K562 (cell line): ENCODE data around the gene PLA2G3. TPM values are rescaled to one million over a fixed set of nuclear protein-coding genes. Genes with fewer than 3 reads are reported as not detected.
A peak's percentile ranks its signal among the peaks of the same experiment; 100 is the strongest.

Experiments used
- GABPA ChIP-seq: fragments of 200-800 bp; sonication (Bioruptor generic); conservative IDR thresholded peaks from 2 replicates; pipeline ENCODE4 v1.6.1; 2016; ENCODE audit warnings: low read depth, missing genetic modification characterization, missing compliant biosample characterization
- ZNF518B ChIP-seq: fragments of 250-450 bp; sonication (Bioruptor Pico); IDR thresholded peaks from 2 replicates; pipeline ENCODE4 v1.5.0; 2021; ENCODE audit warnings: mild to moderate bottlenecking, moderate library complexity
- microRNA counts: library from miRNA; unstranded; fragments of <30 nt; microRNA quantifications from one replicate; lab custom pipeline; 2016
- microRNA-seq: library from miRNA; unstranded; fragments of <30 nt; microRNA quantifications from one replicate; pipeline ENCODE4, GENCODE V29; 2018; ENCODE audit warnings: borderline microRNAs expressed
- polyA plus RNA-seq, 8 experiments: library from polyadenylated mRNA; depleted of rRNA in 4 of 8; stranded (reverse) in 5 of 8; unstranded in 3 of 8; fragments of >200 nt; fragmentation: Nextera tagmentation in 2 of 8; fragmentation: Illumina TruSeq in 1 of 8; extraction: Ambion mirVana in 2 of 8; extraction: Trizol in 1 of 8; gene quantifications; 2 replicates each; pipeline versions ENCODE4 v1.2.1 to v1.2.3, GENCODE V29; 2011 to 2014; ENCODE audit warnings: inconsistent platforms in 1 of 8, missing spikeins in 1 of 8
- small RNA-seq: library from RNA; depleted of rRNA; stranded (forward); fragments of <200 nt; gene quantifications from one replicate; pipeline ENCODE3, GENCODE V24; 2014
- total RNA-seq, 7 experiments: library from RNA; depleted of rRNA in 6 of 7; stranded (reverse); fragments of >200 nt in 6 of 7; fragmentation: Illumina TruSeq in 2 of 7; extraction: Trizol in 2 of 7; gene quantifications; 2 replicates each; pipeline versions ENCODE4 v1.2.1 to v1.2.3, GENCODE V29; 2011 to 2021; ENCODE audit warnings: low replicate concordance in 1 of 7

PLA2G3 gene
- total and polyA plus RNA-seq, 9 of the 15 experiments (the other 6 are each of a cell fraction or from before 2014, with no cell fraction given), result 0.18 to 1.4 (median 0.64) TPM

- TF ChIP-seq ZNF518B (CRISPR knock-in tag) (no peak), GABPA (tag) (peak; percentile 58)
Observed at GRCh38 chr22:31084811-31085492, 55.4 kb downstream of the PLA2G3 start (continued).

MicroRNA genes within 50 kb of the gene (microRNA counts, 767-probe panel; counts per million panel counts)
- 1,510 counts per million, percentile 37 among the panel's probes with 10 or more counts for microRNA hsa-miR-3928 (lab: Ali Mortazavi, UCI)

Small RNA genes within 50 kb of the gene (microRNA-seq; reads per million reads assigned to microRNA genes)
- 0.91 reads per million, percentile 4 among the genes with 10 or more reads in this experiment for gene MIR3928

Small RNA genes within 50 kb of the gene (small RNA-seq; reads per million reads assigned to genes)
- gene MIR3928, result 0.92 reads per million, percentile 54 among the genes with 10 or more reads in this experiment

Other genes with a start within 250 kb of the PLA2G3 start
Only the 7 nearest of the 9 such genes appear.
- 33.8 and 42.2 TPM in 2 replicates for gene TUG1, start 171.2 kb downstream of the PLA2G3 start, total RNA-seq (2014; rRNA removed)
- 58.8 and 60.5 TPM in 2 replicates for gene TUG1, start 171.2 kb downstream of the PLA2G3 start, total RNA-seq (2014; rRNA removed; fragmentation: Illumina TruSeq; extraction: Trizol)
- gene TUG1, start 171.2 kb downstream of the PLA2G3 start, total RNA-seq (2015; rRNA removed; fragmentation: Illumina TruSeq; extraction: Trizol), result 65.0 and 71.0 TPM in 2 replicates
- 50.0 and 58.9 TPM in 2 replicates for gene TUG1, start 171.2 kb downstream of the PLA2G3 start, total RNA-seq (2021)
- gene TUG1, start 171.2 kb downstream of the PLA2G3 start, polyA plus RNA-seq (2011; rRNA removed), result 113 and 132 TPM in 2 replicates
- gene TUG1, start 171.2 kb downstream of the PLA2G3 start, polyA plus RNA-seq (2014; fragmentation: Illumina TruSeq; extraction: Trizol), result 87.8 and 115 TPM in 2 replicates
- 10 to 100 TPM; 24.7 to 25.0 TPM for gene TUG1, start 171.2 kb downstream of the PLA2G3 start, polyA plus RNA-seq (2014; fragmentation: Nextera tagmentation; extraction: Ambion mirVana)
- gene TUG1, start 171.2 kb downstream of the PLA2G3 start, polyA plus RNA-seq (2014; rRNA removed), result 59.9 and 61.8 TPM in 2 replicates
- 17.8 and 22.3 TPM in 2 replicates for gene SMTN, start 59.2 kb downstream of the PLA2G3 start, total RNA-seq (2014; rRNA removed)
- gene SMTN, start 59.2 kb downstream of the PLA2G3 start, total RNA-seq (2014; rRNA removed; fragmentation: Illumina TruSeq; extraction: Trizol), result 8.8 and 11.1 TPM in 2 replicates
- gene SMTN, start 59.2 kb downstream of the PLA2G3 start, total RNA-seq (2015; rRNA removed; fragmentation: Illumina TruSeq; extraction: Trizol), result 16.0 and 16.1 TPM in 2 replicates
- 39.9 and 41.1 TPM in 2 replicates for gene SMTN, start 59.2 kb downstream of the PLA2G3 start, total RNA-seq (2021)
- gene SMTN, start 59.2 kb downstream of the PLA2G3 start, polyA plus RNA-seq (2011; rRNA removed), result 7.7 and 13.7 TPM in 2 replicates
- gene SMTN, start 59.2 kb downstream of the PLA2G3 start, polyA plus RNA-seq (2014; fragmentation: Illumina TruSeq; extraction: Trizol), result 17.6 and 28.4 TPM in 2 replicates
- 1 to 10 TPM; 2.5 to 3.4 TPM for gene SMTN, start 59.2 kb downstream of the PLA2G3 start, polyA plus RNA-seq (2014; fragmentation: Nextera tagmentation; extraction: Ambion mirVana)
- gene SMTN, start 59.2 kb downstream of the PLA2G3 start, polyA plus RNA-seq (2014; rRNA removed), result 20.6 and 25.5 TPM in 2 replicates
- gene SELENOM, start 32.9 kb downstream of the PLA2G3 start, total RNA-seq (2014; rRNA removed), result 6.9 and 10.8 TPM in 2 replicates
- gene SELENOM, start 32.9 kb downstream of the PLA2G3 start, total RNA-seq (2014; rRNA removed; fragmentation: Illumina TruSeq; extraction: Trizol), result 1.2 and 1.8 TPM in 2 replicates
- gene SELENOM, start 32.9 kb downstream of the PLA2G3 start, total RNA-seq (2015; rRNA removed; fragmentation: Illumina TruSeq; extraction: Trizol), result 3.7 and 4.1 TPM in 2 replicates
- 8.5 and 10.9 TPM in 2 replicates for gene SELENOM, start 32.9 kb downstream of the PLA2G3 start, total RNA-seq (2021)
- 4.2 and 7.1 TPM in 2 replicates for gene SELENOM, start 32.9 kb downstream of the PLA2G3 start, polyA plus RNA-seq (2011; rRNA removed)
- gene SELENOM, start 32.9 kb downstream of the PLA2G3 start, polyA plus RNA-seq (2014; fragmentation: Illumina TruSeq; extraction: Trizol), result 2.8 and 5.8 TPM in 2 replicates
- gene SELENOM, start 32.9 kb downstream of the PLA2G3 start, polyA plus RNA-seq (2014; fragmentation: Nextera tagmentation; extraction: Ambion mirVana), result 1 to 10 TPM; 1.2 to 2.9 TPM
- gene SELENOM, start 32.9 kb downstream of the PLA2G3 start, polyA plus RNA-seq (2014; rRNA removed), result 10.0 and 10.6 TPM in 2 replicates
- 5.9 and 6.4 TPM in 2 replicates for gene INPP5J, start 17.5 kb downstream of the PLA2G3 start, total RNA-seq (2014; rRNA removed)
- 1.9 and 2.7 TPM in 2 replicates for gene INPP5J, start 17.5 kb downstream of the PLA2G3 start, total RNA-seq (2014; rRNA removed; fragmentation: Illumina TruSeq; extraction: Trizol)
- 5.8 and 6.7 TPM in 2 replicates for gene INPP5J, start 17.5 kb downstream of the PLA2G3 start, total RNA-seq (2015; rRNA removed; fragmentation: Illumina TruSeq; extraction: Trizol)
- 6.3 and 7.0 TPM in 2 replicates for gene INPP5J, start 17.5 kb downstream of the PLA2G3 start, total RNA-seq (2021)
- 1.6 and 21.8 TPM in 2 replicates for gene INPP5J, start 17.5 kb downstream of the PLA2G3 start, polyA plus RNA-seq (2011; rRNA removed)
- 4.8 and 5.4 TPM in 2 replicates for gene INPP5J, start 17.5 kb downstream of the PLA2G3 start, polyA plus RNA-seq (2014; fragmentation: Illumina TruSeq; extraction: Trizol)
- under 1 TPM; 0.10 to 0.78 TPM for gene INPP5J, start 17.5 kb downstream of the PLA2G3 start, polyA plus RNA-seq (2014; fragmentation: Nextera tagmentation; extraction: Ambion mirVana)
- 5.4 and 6.0 TPM in 2 replicates for gene INPP5J, start 17.5 kb downstream of the PLA2G3 start, polyA plus RNA-seq (2014; rRNA removed)
- 6.5 and 8.4 TPM in 2 replicates for gene RNF185, start 19.7 kb upstream of the PLA2G3 start, total RNA-seq (2014; rRNA removed)
- 9.3 and 9.5 TPM in 2 replicates for gene RNF185, start 19.7 kb upstream of the PLA2G3 start, total RNA-seq (2014; rRNA removed; fragmentation: Illumina TruSeq; extraction: Trizol)
- gene RNF185, start 19.7 kb upstream of the PLA2G3 start, total RNA-seq (2015; rRNA removed; fragmentation: Illumina TruSeq; extraction: Trizol), result 10.8 and 12.5 TPM in 2 replicates
- gene RNF185, start 19.7 kb upstream of the PLA2G3 start, total RNA-seq (2021), result 11.1 and 11.8 TPM in 2 replicates
- gene RNF185, start 19.7 kb upstream of the PLA2G3 start, polyA plus RNA-seq (2011; rRNA removed), result 17.6 and 18.3 TPM in 2 replicates
- 14.2 and 17.1 TPM in 2 replicates for gene RNF185, start 19.7 kb upstream of the PLA2G3 start, polyA plus RNA-seq (2014; fragmentation: Illumina TruSeq; extraction: Trizol)
- gene RNF185, start 19.7 kb upstream of the PLA2G3 start, polyA plus RNA-seq (2014; fragmentation: Nextera tagmentation; extraction: Ambion mirVana), result 1 to 10 TPM; 6.7 to 9.3 TPM
- gene RNF185, start 19.7 kb upstream of the PLA2G3 start, polyA plus RNA-seq (2014; rRNA removed), result 15.2 and 15.5 TPM in 2 replicates
- 11.1 and 14.5 TPM in 2 replicates for gene LIMK2, start 71.8 kb upstream of the PLA2G3 start, total RNA-seq (2014; rRNA removed)
- gene LIMK2, start 71.8 kb upstream of the PLA2G3 start, total RNA-seq (2014; rRNA removed; fragmentation: Illumina TruSeq; extraction: Trizol), result 8.0 and 8.5 TPM in 2 replicates
- 7.9 and 8.9 TPM in 2 replicates for gene LIMK2, start 71.8 kb upstream of the PLA2G3 start, total RNA-seq (2015; rRNA removed; fragmentation: Illumina TruSeq; extraction: Trizol)
- gene LIMK2, start 71.8 kb upstream of the PLA2G3 start, total RNA-seq (2021), result 14.2 TPM in 2 replicates
- 4.3 and 6.6 TPM in 2 replicates for gene LIMK2, start 71.8 kb upstream of the PLA2G3 start, polyA plus RNA-seq (2011; rRNA removed)
- 12.0 and 12.3 TPM in 2 replicates for gene LIMK2, start 71.8 kb upstream of the PLA2G3 start, polyA plus RNA-seq (2014; fragmentation: Illumina TruSeq; extraction: Trizol)
- gene LIMK2, start 71.8 kb upstream of the PLA2G3 start, polyA plus RNA-seq (2014; fragmentation: Nextera tagmentation; extraction: Ambion mirVana), result 1 to 10 TPM; 1.1 to 1.3 TPM
- 5.9 and 9.0 TPM in 2 replicates for gene LIMK2, start 71.8 kb upstream of the PLA2G3 start, polyA plus RNA-seq (2014; rRNA removed)
- gene PIK3IP1, start 152.0 kb upstream of the PLA2G3 start, total RNA-seq (2014; rRNA removed), result 0.77 and 1.0 TPM in 2 replicates
- gene PIK3IP1, start 152.0 kb upstream of the PLA2G3 start, total RNA-seq (2014; rRNA removed; fragmentation: Illumina TruSeq; extraction: Trizol), result 0.67 and 0.76 TPM in 2 replicates
- gene PIK3IP1, start 152.0 kb upstream of the PLA2G3 start, total RNA-seq (2015; rRNA removed; fragmentation: Illumina TruSeq; extraction: Trizol), result 0.68 and 0.87 TPM in 2 replicates
- 1.3 TPM in 2 replicates for gene PIK3IP1, start 152.0 kb upstream of the PLA2G3 start, total RNA-seq (2021)
- gene PIK3IP1, start 152.0 kb upstream of the PLA2G3 start, polyA plus RNA-seq (2011; rRNA removed), result 0.71 and 2.3 TPM in 2 replicates
- gene PIK3IP1, start 152.0 kb upstream of the PLA2G3 start, polyA plus RNA-seq (2014; fragmentation: Illumina TruSeq; extraction: Trizol), result 0.83 and 1.1 TPM in 2 replicates
- gene PIK3IP1, start 152.0 kb upstream of the PLA2G3 start, polyA plus RNA-seq (2014; fragmentation: Nextera tagmentation; extraction: Ambion mirVana), result under 1 TPM; 0.11 to 0.18 TPM
- gene PIK3IP1, start 152.0 kb upstream of the PLA2G3 start, polyA plus RNA-seq (2014; rRNA removed), result 0.88 and 1.2 TPM in 2 replicates